ENCODE data around the gene FBXO28.

- TF ChIP-seq CTCF (IDR thresholded peaks at IDR 0.05; ENCODE audit: poor library complexity, severe bottlenecking) (no peak), POLR2AphosphoS5 (IDR thresholded peaks at IDR 0.05) (no peak), EP300 (conservative IDR thresholded peaks at IDR 0.05; ENCODE audit: poor library complexity, severe bottlenecking) (no peak), EZH2 (IDR thresholded peaks at IDR 0.05; ENCODE audit: borderline replicate concordance, insufficient read depth, low read length, poor library complexity, severe bottlenecking) (no peak), RAD21 (conservative IDR thresholded peaks at IDR 0.05) (no peak), REST (IDR thresholded peaks at IDR 0.05; ENCODE audit: borderline replicate concordance) (no peak), TAF1 (IDR thresholded peaks at IDR 0.05; ENCODE audit: low read depth) (no peak), MXI1 (conservative IDR thresholded peaks at IDR 0.05; ENCODE audit: poor library complexity, severe bottlenecking) (no peak)
These were observed 85.8 kb downstream of the FBXO28 start for GRCh38 chr1:224199679-224200078.
